Stomach (tissue), 4 donors: Measurements from ENCODE around the gene KRT13.

Experiments used
- EP300 ChIP-seq: sonication (generic); formaldehyde crosslinking; IDR thresholded peaks from one replicate; pipeline ENCODE4 v1.6.1; 2017; ENCODE audit warnings: antibody characterized with exemption
- POLR2A ChIP-seq, 4 donors: fragments of 450-650 bp; IDR thresholded peaks; one replicate each; pipeline ENCODE4 v1.6.1; 2016; ENCODE audit warnings: antibody characterized with exemption in 4 of 4, control low read depth in 2 of 4, mild to moderate bottlenecking in 1 of 4, moderate library complexity in 1 of 4
- TF ChIP-seq, protein P1 (sequence below), 7 experiments: fragments of 450-650 bp in 4 of 7; fragments of 200-600 bp in 3 of 7; sonication (generic) in 3 of 7; IDR thresholded peaks; one replicate each; pipeline ENCODE4 v1.5.1; 2016 to 2019; ENCODE audit warnings: antibody characterized with exemption in 7 of 7, control low read depth in 2 of 7, mild to moderate bottlenecking in 1 of 7

DNA sequence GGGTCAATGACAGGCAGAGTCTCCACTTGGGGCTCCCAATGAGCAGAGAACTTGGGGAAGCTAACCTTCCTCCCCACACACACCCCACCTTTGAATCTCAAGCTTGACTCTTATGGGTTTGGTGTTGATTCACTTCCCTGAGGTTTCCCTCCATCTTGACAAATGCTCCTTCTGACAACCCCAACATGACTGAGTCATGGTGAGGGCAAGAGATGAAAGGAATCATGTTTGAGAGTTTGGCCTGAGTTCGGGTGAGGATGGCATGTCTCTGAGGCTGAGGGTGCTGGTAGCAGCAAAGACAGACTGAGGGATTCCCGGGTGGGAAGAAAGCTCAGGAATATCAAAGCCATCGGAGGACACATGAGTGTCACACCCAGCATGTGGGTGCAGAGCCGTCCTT lies 47.8 kb upstream of the KRT13 start:
- TF ChIP-seq, protein P1, sequence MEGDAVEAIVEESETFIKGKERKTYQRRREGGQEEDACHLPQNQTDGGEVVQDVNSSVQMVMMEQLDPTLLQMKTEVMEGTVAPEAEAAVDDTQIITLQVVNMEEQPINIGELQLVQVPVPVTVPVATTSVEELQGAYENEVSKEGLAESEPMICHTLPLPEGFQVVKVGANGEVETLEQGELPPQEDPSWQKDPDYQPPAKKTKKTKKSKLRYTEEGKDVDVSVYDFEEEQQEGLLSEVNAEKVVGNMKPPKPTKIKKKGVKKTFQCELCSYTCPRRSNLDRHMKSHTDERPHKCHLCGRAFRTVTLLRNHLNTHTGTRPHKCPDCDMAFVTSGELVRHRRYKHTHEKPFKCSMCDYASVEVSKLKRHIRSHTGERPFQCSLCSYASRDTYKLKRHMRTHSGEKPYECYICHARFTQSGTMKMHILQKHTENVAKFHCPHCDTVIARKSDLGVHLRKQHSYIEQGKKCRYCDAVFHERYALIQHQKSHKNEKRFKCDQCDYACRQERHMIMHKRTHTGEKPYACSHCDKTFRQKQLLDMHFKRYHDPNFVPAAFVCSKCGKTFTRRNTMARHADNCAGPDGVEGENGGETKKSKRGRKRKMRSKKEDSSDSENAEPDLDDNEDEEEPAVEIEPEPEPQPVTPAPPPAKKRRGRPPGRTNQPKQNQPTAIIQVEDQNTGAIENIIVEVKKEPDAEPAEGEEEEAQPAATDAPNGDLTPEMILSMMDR (IDR thresholded peaks at IDR 0.05) = no peak
- TF ChIP-seq POLR2A (IDR thresholded peaks at IDR 0.05) (no peak), EP300 (no peak)
